Trophoblast cell (in vitro differentiated cells and primary cell): ENCODE data around the gene DHRSX.

Experiments used
- DNase-seq, 2 donors: peaks; one replicate each; pipeline ENCODE4 v3.0.0-alpha.2; 2016
- H2AFZ ChIP-seq: 2 replicates; pipeline ENCODE4 v1.6.1; 2013; ENCODE audit warnings: low read length, moderate library complexity, mild to moderate bottlenecking; ENCODE audit not compliant: insufficient read depth, poor library complexity
- H2AK5ac ChIP-seq: 2 replicates; pipeline ENCODE4 v1.6.1; 2013; ENCODE audit warnings: mild to moderate bottlenecking, low read length
- H2BK120ac ChIP-seq: 2 replicates; pipeline ENCODE4 v1.6.1; 2013; ENCODE audit warnings: low read length, mild to moderate bottlenecking, moderate library complexity; ENCODE audit not compliant: insufficient read depth, poor library complexity
- H2BK12ac ChIP-seq: 2 replicates; pipeline ENCODE4 v1.6.1; 2013; ENCODE audit warnings: mild to moderate bottlenecking, low read length, moderate library complexity
- H2BK5ac ChIP-seq: 2 replicates; pipeline ENCODE4 v1.6.1; 2013; ENCODE audit warnings: low read length, low read depth, moderate library complexity, mild to moderate bottlenecking; ENCODE audit not compliant: poor library complexity
- H3K14ac ChIP-seq: 2 replicates; pipeline ENCODE4 v1.6.1; 2013; ENCODE audit warnings: mild to moderate bottlenecking, low read length
- H3K18ac ChIP-seq: 2 replicates; pipeline ENCODE4 v1.6.1; 2013; ENCODE audit warnings: mild to moderate bottlenecking, low read length
- H3K23ac ChIP-seq: 2 replicates; pipeline ENCODE4 v1.6.1; 2013; ENCODE audit warnings: low read length
- H3K27ac ChIP-seq: 2 replicates; pipeline ENCODE4 v1.5.1; 2013; ENCODE audit warnings: low read depth, mild to moderate bottlenecking, inconsistent platforms, low read length, moderate library complexity
- H3K27me3 ChIP-seq: 2 replicates; pipeline ENCODE4 v1.6.1; 2013; ENCODE audit warnings: inconsistent platforms, mild to moderate bottlenecking, low read length, moderate library complexity; ENCODE audit not compliant: insufficient read depth
- H3K36me3 ChIP-seq, 2 experiments: 1 replicate in 1 of 2; 2 replicates in 1 of 2; pipeline ENCODE4 v1.6.1; 2013; ENCODE audit warnings: low read length in 2 of 2, mild to moderate bottlenecking in 2 of 2, moderate library complexity in 1 of 2; ENCODE audit not compliant: insufficient read depth in 2 of 2, control insufficient read depth in 1 of 2
- H3K4ac ChIP-seq: 2 replicates; pipeline ENCODE4 v1.6.1; 2013; ENCODE audit warnings: low read depth, mild to moderate bottlenecking, low read length, moderate library complexity
- H3K4me1 ChIP-seq, 2 experiments: 1 replicate in 1 of 2; 2 replicates in 1 of 2; pipeline ENCODE4 v1.6.1; 2013; ENCODE audit warnings: low read length in 2 of 2, mild to moderate bottlenecking in 2 of 2, moderate library complexity in 1 of 2; ENCODE audit not compliant: insufficient read depth in 2 of 2, control insufficient read depth in 1 of 2
- H3K4me2 ChIP-seq: 2 replicates; pipeline ENCODE4 v1.6.1; 2013; ENCODE audit warnings: inconsistent platforms, mild to moderate bottlenecking, low read length, moderate library complexity
- H3K4me3 ChIP-seq: 2 replicates; pipeline ENCODE4 v1.5.1; 2013; ENCODE audit warnings: mild to moderate bottlenecking, low read depth, low read length, inconsistent platforms
- H3K79me1 ChIP-seq: one replicate; pipeline ENCODE4 v1.6.1; 2013; ENCODE audit warnings: low read length
- H3K79me2 ChIP-seq: 2 replicates; pipeline ENCODE4 v1.6.1; 2013; ENCODE audit warnings: low read length, mild to moderate bottlenecking; ENCODE audit not compliant: control insufficient read depth, insufficient read depth, poor library complexity
- H3K9ac ChIP-seq: 2 replicates; pipeline ENCODE4 v1.6.1; 2013; ENCODE audit warnings: mild to moderate bottlenecking, low read length
- H3K9me3 ChIP-seq: 2 replicates; pipeline ENCODE4 v1.6.1; 2013; ENCODE audit warnings: low read depth, mild to moderate bottlenecking, control low read depth, inconsistent platforms, low read length; ENCODE audit not compliant: insufficient read depth
- H4K12ac ChIP-seq: 2 replicates; pipeline ENCODE4 v1.6.1; 2013; ENCODE audit warnings: low read depth, mild to moderate bottlenecking, low read length, moderate library complexity
- H4K8ac ChIP-seq: 2 replicates; pipeline ENCODE4 v1.6.1; 2013; ENCODE audit warnings: low read depth, mild to moderate bottlenecking, low read length, moderate library complexity
- H4K91ac ChIP-seq: one replicate; pipeline ENCODE4 v1.6.1; 2013; ENCODE audit warnings: low read depth, mild to moderate bottlenecking, low read length, moderate library complexity
- WGBS: extraction: QIAGEN DNeasy Blood & Tissue Kit; methylation state at CpG from one replicate; pipeline ENCODE4 v1.1.7; 2013; ENCODE audit warnings: missing lambda C conversion rate; ENCODE audit not compliant: insufficient read length, insufficient coverage; ENCODE audit errors: extremely low coverage; 5-methylcytosine and 5-hydroxymethylcytosine counted together

The DHRSX gene

GRCh38 chrX:2311501-2311900, 189.3 kb downstream of the DHRSX start:
- no peaks in the 10 kb centered on the region for H3K36me3 ChIP-seq
- no peak overlapping the region for H2AFZ ChIP-seq
- WGBS = no CpG with 5 or more reads among the region's 11 CpGs

GRCh38 chrX:2301901-2302300, 198.9 kb downstream of the DHRSX start:
- Histone ChIP-seq H3K4me2 (no peak overlapping the region), H3K4me3 (no peak overlapping the region), H3K79me1 (no peaks in the 10 kb centered on the region), H3K4ac (no peak overlapping the region), H3K14ac (no peak overlapping the region), H3K4me1 (no peaks in the 10 kb centered on the region), H2BK12ac (no peak overlapping the region), H3K9ac (no peak overlapping the region), H3K9me3 (no peaks in the 10 kb centered on the region), H3K36me3 (no peaks in the 10 kb centered on the region), H2AFZ (no peak overlapping the region), H3K27me3 (no peaks in the 10 kb centered on the region), H3K27ac (no peak overlapping the region), H2BK5ac (no peak overlapping the region), H4K8ac (no peak overlapping the region), H2AK5ac (no peak overlapping the region), H4K12ac (no peak overlapping the region), H3K23ac (no peak overlapping the region), H3K79me2 (no peaks in the 10 kb centered on the region), H3K18ac (no peak overlapping the region), H4K91ac (no peak overlapping the region), H2BK120ac (no peak overlapping the region)
- no peak for DNase-seq
- no CpG with 5 or more reads among the region's 6 CpGs for WGBS

More at GRCh38 chrX:2311501-2311900, 189.3 kb downstream of the DHRSX start:
- Histone ChIP-seq H3K79me2 (no peaks in the 10 kb centered on the region), H3K4me3 (no peak overlapping the region), H3K4me1 (no peaks in the 10 kb centered on the region), H3K79me1 (no peaks in the 10 kb centered on the region), H3K27ac (no peak overlapping the region), H2BK120ac (no peak overlapping the region), H3K4me2 (no peak overlapping the region), H3K9me3 (no peaks in the 10 kb centered on the region), H2BK5ac (no peak overlapping the region), H4K8ac (no peak overlapping the region), H3K18ac (no peak overlapping the region), H3K4ac (no peak overlapping the region), H2BK12ac (no peak overlapping the region), H2AK5ac (no peak overlapping the region), H3K9ac (no peak overlapping the region), H4K12ac (no peak overlapping the region), H4K91ac (no peak overlapping the region), H3K23ac (no peak overlapping the region), H3K27me3 (no peaks in the 10 kb centered on the region), H3K14ac (no peak overlapping the region)
- DNase-seq = no peak

GRCh38 chrX:2299871-2300270, 200.9 kb downstream of the DHRSX start:
- Histone ChIP-seq H3K4me1 (no peaks in the 10 kb centered on the region), H3K27ac (no peak overlapping the region), H3K4me2 (no peak overlapping the region), H2BK12ac (no peak overlapping the region), H2AFZ (no peak overlapping the region), H4K12ac (no peak overlapping the region), H3K79me2 (no peaks in the 10 kb centered on the region), H3K4ac (no peak overlapping the region), H2AK5ac (no peak overlapping the region), H3K14ac (no peak overlapping the region), H2BK5ac (no peak overlapping the region), H3K36me3 (no peaks in the 10 kb centered on the region), H3K79me1 (no peaks in the 10 kb centered on the region), H3K27me3 (no peaks in the 10 kb centered on the region), H3K9me3 (no peaks in the 10 kb centered on the region), H4K91ac (no peak overlapping the region), H3K18ac (no peak overlapping the region), H3K9ac (no peak overlapping the region), H2BK120ac (no peak overlapping the region), H4K8ac (no peak overlapping the region), H3K23ac (no peak overlapping the region), H3K4me3 (no peak overlapping the region)
- no peak for DNase-seq
- WGBS = no CpG with 5 or more reads among the region's 4 CpGs

- no peak overlapping the region for H3K23ac ChIP-seq
- no peak overlapping the region for H2AK5ac ChIP-seq
- no peak overlapping the region for H3K9ac ChIP-seq
- H3K4me2 ChIP-seq = no peak overlapping the region
- no peak overlapping the region for H2BK12ac ChIP-seq
- H4K8ac ChIP-seq = no peak overlapping the region
- no peak overlapping the region for H2AFZ ChIP-seq
- no peaks in the 10 kb centered on the region for H3K4me1 ChIP-seq
- H3K79me2 ChIP-seq = no peaks in the 10 kb centered on the region
- no peak overlapping the region for H3K14ac ChIP-seq
- H3K9me3 ChIP-seq = peaks cover 1% of the 10 kb centered on the region
- no peak overlapping the region for H4K91ac ChIP-seq
- WGBS = no CpG with 5 or more reads among the region's 2 CpGs
- H2BK120ac ChIP-seq = no peak overlapping the region
- H3K27me3 ChIP-seq = no peaks in the 10 kb centered on the region
- H3K4me3 ChIP-seq = no peak overlapping the region
- H3K36me3 ChIP-seq = peaks cover 2 to 3% of the 10 kb centered on the region in 2 experiments
- no peaks in the 10 kb centered on the region for H3K79me1 ChIP-seq
- H4K12ac ChIP-seq = no peak overlapping the region
- H3K4ac ChIP-seq = no peak overlapping the region
- no peak overlapping the region for H3K27ac ChIP-seq
- H3K18ac ChIP-seq = no peak overlapping the region
- H2BK5ac ChIP-seq = no peak overlapping the region
- no peak for DNase-seq
Measured at GRCh38 chrX:2286731-2287130, 214.0 kb downstream of the DHRSX start.
